22Rv1 (cell line): Measurements from ENCODE around the gene MT4.

ENCODE experiments used
- ZFX ChIP-seq: fragments of 450-650 bp; IDR thresholded peaks from 2 replicates; pipeline ENCODE4 v1.6.1; 2017; ENCODE audit warnings: antibody characterized with exemption, borderline replicate concordance
- TF ChIP-seq, protein P1 (sequence below): fragments of 450-650 bp; IDR thresholded peaks from 2 replicates; pipeline ENCODE4 v1.5.1; 2017; ENCODE audit warnings: mild to moderate bottlenecking

DNA sequence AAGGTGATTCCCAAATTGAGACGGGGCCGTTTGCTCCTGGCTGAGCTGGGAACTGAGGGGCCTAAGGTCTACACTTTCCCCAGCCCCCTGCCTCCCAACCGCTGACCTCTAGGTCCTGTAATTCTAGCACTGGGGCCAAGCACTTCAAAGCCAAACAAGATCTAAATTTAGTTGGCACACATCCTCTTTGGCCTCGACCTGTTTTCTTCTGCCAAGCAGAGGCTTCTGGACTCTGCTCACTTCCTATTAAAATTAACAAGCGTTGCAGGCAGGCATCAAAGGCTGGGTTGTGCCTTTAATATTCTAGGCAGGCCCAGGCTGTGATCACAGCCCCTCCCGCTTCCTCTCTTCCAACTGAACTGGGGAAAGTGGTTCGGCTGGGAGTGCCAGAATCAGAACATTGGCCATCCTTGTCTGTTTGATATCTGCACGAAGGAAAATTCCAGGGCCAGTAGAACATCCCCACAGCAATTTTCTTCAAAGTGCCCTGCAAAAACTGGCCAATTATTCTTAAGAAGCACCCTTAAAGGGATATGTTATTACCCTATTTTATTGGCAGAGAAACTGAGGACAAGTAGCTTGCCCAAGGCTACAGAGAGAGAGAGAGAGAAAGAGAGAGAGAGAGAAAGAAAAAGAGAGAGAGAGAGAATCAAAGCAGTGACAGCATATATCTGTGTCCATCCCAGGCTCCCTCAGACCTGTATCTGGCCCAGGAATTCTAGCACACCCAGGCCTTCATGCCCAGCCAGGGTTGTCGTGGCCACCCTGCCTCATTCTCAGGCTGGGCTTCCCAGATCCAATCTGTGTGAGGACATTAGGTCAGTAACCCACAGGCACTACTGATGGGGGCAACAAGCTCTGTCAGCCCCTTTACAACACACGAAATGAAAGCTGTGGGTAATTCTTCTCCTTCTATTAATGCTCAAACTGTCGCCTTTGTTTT, 12.8 kb upstream of the MT4 start:
- TF ChIP-seq, protein P1, sequence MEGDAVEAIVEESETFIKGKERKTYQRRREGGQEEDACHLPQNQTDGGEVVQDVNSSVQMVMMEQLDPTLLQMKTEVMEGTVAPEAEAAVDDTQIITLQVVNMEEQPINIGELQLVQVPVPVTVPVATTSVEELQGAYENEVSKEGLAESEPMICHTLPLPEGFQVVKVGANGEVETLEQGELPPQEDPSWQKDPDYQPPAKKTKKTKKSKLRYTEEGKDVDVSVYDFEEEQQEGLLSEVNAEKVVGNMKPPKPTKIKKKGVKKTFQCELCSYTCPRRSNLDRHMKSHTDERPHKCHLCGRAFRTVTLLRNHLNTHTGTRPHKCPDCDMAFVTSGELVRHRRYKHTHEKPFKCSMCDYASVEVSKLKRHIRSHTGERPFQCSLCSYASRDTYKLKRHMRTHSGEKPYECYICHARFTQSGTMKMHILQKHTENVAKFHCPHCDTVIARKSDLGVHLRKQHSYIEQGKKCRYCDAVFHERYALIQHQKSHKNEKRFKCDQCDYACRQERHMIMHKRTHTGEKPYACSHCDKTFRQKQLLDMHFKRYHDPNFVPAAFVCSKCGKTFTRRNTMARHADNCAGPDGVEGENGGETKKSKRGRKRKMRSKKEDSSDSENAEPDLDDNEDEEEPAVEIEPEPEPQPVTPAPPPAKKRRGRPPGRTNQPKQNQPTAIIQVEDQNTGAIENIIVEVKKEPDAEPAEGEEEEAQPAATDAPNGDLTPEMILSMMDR: no peak
- no peak for TF ChIP-seq ZFX
